ENCODE results near the gene PHC3.

Gene PHC3

DNA sequence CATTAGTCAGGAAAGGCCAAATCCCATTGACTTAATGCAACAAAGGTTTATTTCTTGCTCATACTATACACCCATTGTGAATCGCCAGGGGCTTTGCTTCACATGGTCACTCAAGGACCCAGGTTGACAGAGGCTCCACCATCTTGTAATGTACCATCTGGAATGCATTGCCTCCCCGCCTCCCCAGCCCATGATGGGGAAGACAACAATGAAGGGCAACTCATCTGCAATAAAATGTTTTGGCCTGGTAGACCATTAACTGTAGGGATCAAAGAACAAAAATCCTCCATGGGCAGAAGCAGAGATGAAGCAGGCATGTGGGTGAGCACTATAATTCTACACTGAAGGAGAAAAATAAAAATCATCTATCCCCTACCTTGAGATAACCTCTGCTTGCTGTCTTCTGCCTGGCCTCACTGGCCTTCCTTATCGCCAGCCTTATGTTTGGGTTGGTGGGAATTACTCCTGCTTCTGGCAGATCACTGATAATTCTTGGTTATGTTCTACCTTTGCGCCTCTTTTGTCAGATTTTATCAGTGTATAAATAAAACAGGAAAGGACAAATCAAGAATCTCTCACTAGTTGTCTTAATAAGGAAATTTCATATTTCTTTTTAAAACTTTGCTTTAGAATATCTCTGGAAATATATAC lies 106.0 kb downstream of the PHC3 start:
- H3K4me3 ChIP-seq (replicated peaks; ENCODE audit: low read depth, low read length): no peak overlapping the region
- no peak for DNase-seq (ENCODE audit: low read depth)
- TF ChIP-seq, protein P1, sequence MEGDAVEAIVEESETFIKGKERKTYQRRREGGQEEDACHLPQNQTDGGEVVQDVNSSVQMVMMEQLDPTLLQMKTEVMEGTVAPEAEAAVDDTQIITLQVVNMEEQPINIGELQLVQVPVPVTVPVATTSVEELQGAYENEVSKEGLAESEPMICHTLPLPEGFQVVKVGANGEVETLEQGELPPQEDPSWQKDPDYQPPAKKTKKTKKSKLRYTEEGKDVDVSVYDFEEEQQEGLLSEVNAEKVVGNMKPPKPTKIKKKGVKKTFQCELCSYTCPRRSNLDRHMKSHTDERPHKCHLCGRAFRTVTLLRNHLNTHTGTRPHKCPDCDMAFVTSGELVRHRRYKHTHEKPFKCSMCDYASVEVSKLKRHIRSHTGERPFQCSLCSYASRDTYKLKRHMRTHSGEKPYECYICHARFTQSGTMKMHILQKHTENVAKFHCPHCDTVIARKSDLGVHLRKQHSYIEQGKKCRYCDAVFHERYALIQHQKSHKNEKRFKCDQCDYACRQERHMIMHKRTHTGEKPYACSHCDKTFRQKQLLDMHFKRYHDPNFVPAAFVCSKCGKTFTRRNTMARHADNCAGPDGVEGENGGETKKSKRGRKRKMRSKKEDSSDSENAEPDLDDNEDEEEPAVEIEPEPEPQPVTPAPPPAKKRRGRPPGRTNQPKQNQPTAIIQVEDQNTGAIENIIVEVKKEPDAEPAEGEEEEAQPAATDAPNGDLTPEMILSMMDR (IDR thresholded peaks at IDR 0.05; ENCODE audit: low read length, missing control alignments): no peak

DNA sequence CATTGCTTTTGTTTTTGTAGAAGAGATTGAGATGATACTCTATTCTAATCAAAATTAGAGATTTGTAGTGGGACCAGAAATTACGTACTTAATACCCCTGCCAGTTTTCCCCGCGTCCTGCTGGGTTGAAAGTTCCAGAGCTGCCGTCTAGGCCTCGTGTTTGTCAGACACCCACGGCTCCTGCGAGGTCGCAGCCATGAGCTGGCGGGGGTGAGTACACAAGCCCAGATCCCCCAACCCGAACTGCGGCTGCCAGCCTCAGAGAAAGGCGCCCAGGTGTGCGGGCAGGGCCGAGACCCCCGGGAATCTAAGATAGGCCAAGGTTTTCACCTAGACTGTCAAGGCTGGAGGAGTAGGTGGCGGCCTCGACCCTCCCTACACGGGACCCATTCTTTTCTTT lies 117.4 kb downstream of the PHC3 start:
- TF ChIP-seq, protein P1 (IDR thresholded peaks at IDR 0.05; ENCODE audit: low read length, missing control alignments): no peak
- H3K4me3 ChIP-seq (replicated peaks; ENCODE audit: low read depth, low read length): no peak overlapping the region
- DNase-seq (ENCODE audit: low read depth): no peak

DNA sequence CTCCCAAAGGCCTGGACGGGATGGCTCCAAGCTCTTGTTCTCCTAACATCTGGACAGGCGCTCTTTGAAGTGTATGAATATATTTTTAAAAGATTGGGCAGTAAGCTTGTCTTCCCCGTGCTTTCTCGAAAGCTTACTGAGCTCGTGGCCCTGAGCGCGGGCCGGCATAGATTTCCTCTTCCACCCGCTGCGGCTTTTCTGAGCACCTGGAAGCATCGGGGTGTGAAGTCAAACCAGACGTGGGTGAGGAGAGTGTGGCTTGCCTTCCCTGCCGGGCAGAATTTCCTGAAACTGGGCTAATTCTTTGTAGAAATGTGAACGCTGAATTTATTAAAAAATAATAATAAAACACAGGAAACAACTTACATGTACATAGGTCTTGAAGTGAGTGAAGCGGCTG lies 117.8 kb downstream of the PHC3 start:
- DNase-seq (ENCODE audit: low read depth): no peak
- H3K4me3 ChIP-seq (replicated peaks; ENCODE audit: low read depth, low read length): no peak overlapping the region
- TF ChIP-seq, protein P1 (IDR thresholded peaks at IDR 0.05; ENCODE audit: low read length, missing control alignments): no peak

DNA sequence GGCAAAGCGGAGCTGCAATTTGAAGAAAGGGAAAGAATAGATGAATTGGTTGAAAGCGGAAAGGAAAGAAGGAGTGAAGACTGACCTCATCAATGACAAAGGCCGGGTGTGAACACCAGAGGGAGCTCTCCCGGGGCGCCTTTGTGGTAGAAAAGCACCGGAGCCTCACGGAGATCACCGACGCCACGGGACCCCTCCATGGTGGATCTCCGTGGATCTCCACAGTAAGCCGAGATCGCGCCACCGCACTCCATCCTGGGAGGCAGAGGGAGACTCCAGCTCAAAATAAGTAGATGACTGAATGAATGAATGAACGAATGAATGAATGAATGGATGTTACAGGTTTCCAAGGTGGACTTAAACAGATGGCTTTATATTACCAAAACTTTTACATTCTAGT lies 118.8 kb downstream of the PHC3 start:
- no peak for DNase-seq (ENCODE audit: low read depth)
- TF ChIP-seq, protein P1 (IDR thresholded peaks at IDR 0.05; ENCODE audit: low read length, missing control alignments): no peak

DNA sequence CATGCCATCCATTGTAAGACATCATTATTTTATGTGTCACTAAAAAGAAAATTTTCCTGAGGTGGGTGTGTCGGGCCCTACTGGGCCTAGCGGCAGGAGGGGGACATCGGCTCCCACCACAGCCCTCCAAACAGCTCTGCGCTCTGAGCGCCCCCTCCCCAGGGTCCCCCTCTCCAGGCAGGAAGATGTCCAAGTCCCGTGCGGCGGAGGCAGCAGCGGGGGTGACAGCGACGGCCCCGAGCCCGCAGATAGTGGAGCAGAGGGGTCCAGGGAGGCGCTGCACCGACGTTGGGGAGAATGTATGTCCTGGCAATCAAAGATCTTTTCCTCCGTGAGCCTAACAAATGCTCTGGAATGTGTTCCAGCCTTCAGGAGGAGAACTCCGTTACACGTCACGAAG lies 119.5 kb downstream of the PHC3 start:
- TF ChIP-seq, protein P1 (IDR thresholded peaks at IDR 0.05; ENCODE audit: low read length, missing control alignments): no peak
- H3K4me3 ChIP-seq (replicated peaks; ENCODE audit: low read depth, low read length): no peak overlapping the region
- DNase-seq (ENCODE audit: low read depth): no peak

More for the DNA sequence above, 118.8 kb downstream of the PHC3 start:
- no peak overlapping the region for H3K4me3 ChIP-seq (replicated peaks; ENCODE audit: low read depth, low read length)

DNA sequence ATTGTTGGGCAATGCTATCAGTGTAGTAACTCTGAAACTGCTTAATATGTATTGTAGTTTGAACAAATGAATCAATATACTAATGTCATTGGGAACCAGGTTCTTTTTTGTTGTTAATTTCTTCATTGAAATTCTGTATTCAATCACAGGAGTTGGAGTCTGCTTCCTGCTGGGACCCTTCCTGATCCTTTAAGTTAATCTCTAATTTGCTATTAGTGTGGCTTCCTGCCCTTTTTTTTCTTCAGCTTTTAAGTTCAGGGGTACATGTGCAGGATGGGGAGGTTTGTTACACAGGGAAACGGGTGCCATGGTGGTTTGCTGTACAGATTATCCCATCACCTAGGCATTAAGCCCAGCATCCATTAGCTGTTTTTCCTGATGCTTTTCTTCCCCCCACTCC lies 122.1 kb downstream of the PHC3 start:
- no peak for DNase-seq (ENCODE audit: low read depth)
- TF ChIP-seq, protein P1 (IDR thresholded peaks at IDR 0.05; ENCODE audit: low read length, missing control alignments): no peak
- no peak overlapping the region for H3K4me3 ChIP-seq (replicated peaks; ENCODE audit: low read depth, low read length)

DNA sequence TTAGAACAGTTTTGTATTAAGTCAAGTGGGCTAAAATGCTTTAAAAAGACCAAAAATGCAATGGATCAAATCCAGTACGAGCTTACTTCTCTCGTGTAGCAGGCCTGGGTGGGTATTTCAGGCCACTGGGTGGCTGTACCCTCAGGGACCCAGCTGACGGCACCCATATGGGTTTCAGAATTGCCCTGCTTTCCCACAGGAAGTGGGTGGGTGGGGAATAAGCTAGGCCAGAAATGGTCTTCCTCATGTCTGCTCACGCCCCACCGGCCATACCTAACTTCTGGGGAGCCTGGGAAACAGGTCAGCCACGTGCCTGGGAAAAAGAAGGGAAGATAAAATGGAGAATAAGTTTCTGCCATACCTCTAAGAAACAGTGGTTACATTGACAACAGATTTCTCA lies 123.4 kb downstream of the PHC3 start:
- no peak overlapping the region for H3K4me3 ChIP-seq (replicated peaks; ENCODE audit: low read depth, low read length)
- no peak for DNase-seq (ENCODE audit: low read depth)

More for the DNA sequence above, 123.4 kb downstream of the PHC3 start:
- TF ChIP-seq, protein P1 (IDR thresholded peaks at IDR 0.05; ENCODE audit: low read length, missing control alignments): no peak
